ENCODE data around the gene ANGPTL7. TPM values are rescaled to one million over a fixed set of nuclear protein-coding genes. Genes with fewer than 3 reads are reported as not detected.

Gene ANGPTL7
- total RNA-seq, 1 donor from 2014 or later = not detected

- peaks cover 4% of the 10 kb centered on the region for H3K36me3 ChIP-seq (ENCODE audit: control insufficient read depth, insufficient read depth, low read length)
- TF ChIP-seq CTCF (IDR thresholded peaks at IDR 0.05; ENCODE audit: insufficient read depth, low read length, poor library complexity, severe bottlenecking) = no peak
These were observed 44.1 kb downstream of the ANGPTL7 start for GRCh38 chr1:11233208-11233607.

GRCh38 chr1:11237356-11237755 lies 48.2 kb downstream of the ANGPTL7 start:
- no peak for TF ChIP-seq CTCF (IDR thresholded peaks at IDR 0.05; ENCODE audit: insufficient read depth, low read length, poor library complexity, severe bottlenecking)
- H3K4me3 ChIP-seq (ENCODE audit: low read depth, low read length) = no peak overlapping the region
- no peaks in the 10 kb centered on the region for H3K27me3 ChIP-seq (ENCODE audit: control insufficient read depth, insufficient read depth, low read length)
- peaks cover 3% of the 10 kb centered on the region for H3K36me3 ChIP-seq (ENCODE audit: control insufficient read depth, insufficient read depth, low read length)
- no peak for DNase-seq (ENCODE audit: low read depth)

More at GRCh38 chr1:11233208-11233607, 44.1 kb downstream of the ANGPTL7 start:
- Histone ChIP-seq H3K4me3 (ENCODE audit: low read depth, low read length) (no peak overlapping the region), H3K27me3 (ENCODE audit: control insufficient read depth, insufficient read depth, low read length) (no peaks in the 10 kb centered on the region)
- DNase-seq (ENCODE audit: low read depth) = no peak

- Histone ChIP-seq H3K27me3 (ENCODE audit: control insufficient read depth, insufficient read depth, low read length) (no peaks in the 10 kb centered on the region), H3K4me3 (ENCODE audit: low read depth, low read length) (no peak overlapping the region), H3K36me3 (ENCODE audit: control insufficient read depth, insufficient read depth, low read length) (peaks cover 3% of the 10 kb centered on the region)
- DNase-seq (ENCODE audit: low read depth) = no peak
- no peak for TF ChIP-seq CTCF (IDR thresholded peaks at IDR 0.05; ENCODE audit: insufficient read depth, low read length, poor library complexity, severe bottlenecking)
These were observed 49.2 kb downstream of the ANGPTL7 start for GRCh38 chr1:11238311-11238710.

- Histone ChIP-seq H3K4me3 (ENCODE audit: low read depth, low read length) (no peak overlapping the region), H3K36me3 (ENCODE audit: control insufficient read depth, insufficient read depth, low read length) (peaks cover 2% of the 10 kb centered on the region), H3K27me3 (ENCODE audit: control insufficient read depth, insufficient read depth, low read length) (no peaks in the 10 kb centered on the region)
- TF ChIP-seq CTCF (IDR thresholded peaks at IDR 0.05; ENCODE audit: insufficient read depth, low read length, poor library complexity, severe bottlenecking) = no peak
- DNase-seq (ENCODE audit: low read depth) = no peak
These were observed 56.1 kb downstream of the ANGPTL7 start for GRCh38 chr1:11245248-11245647.

Other genes starting within 250 kb of the ANGPTL7 start
- gene TARDBP, start 176.7 kb upstream of the ANGPTL7 start, total RNA-seq = 66.5 and 71.2 TPM in 2 replicates
- 0.55 TPM in 1 of 2 replicates, not detected in the other for gene MASP2, start 142.1 kb upstream of the ANGPTL7 start, total RNA-seq
- gene SRM, start 129.3 kb upstream of the ANGPTL7 start, total RNA-seq = 75.0 and 75.4 TPM in 2 replicates
- gene EXOSC10, start 89.5 kb upstream of the ANGPTL7 start, total RNA-seq = 64.1 and 72.6 TPM in 2 replicates
- gene MTOR, start 73.2 kb downstream of the ANGPTL7 start, total RNA-seq = 41.3 and 48.1 TPM in 2 replicates
- 10.9 and 16.0 TPM in 2 replicates for gene UBIAD1, start 83.8 kb downstream of the ANGPTL7 start, total RNA-seq